Osteocyte (in vitro differentiated cells): ENCODE data around the gene PARP8. TPM values are rescaled to one million over a fixed set of nuclear protein-coding genes. Genes with fewer than 3 reads are reported as not detected.

Source experiments
- DNase-seq: peaks from one replicate; pipeline ENCODE4 v3.0.0; 2021; ENCODE audit warnings: mixed read lengths; ENCODE audit not compliant: unreplicated experiment; ENCODE audit errors: extremely low spot score
- H3K27ac Mint-ChIP-seq: one replicate; pipeline ENCODE4 v1.8.0; 2021; ENCODE audit warnings: mild to moderate bottlenecking, mixed read lengths; ENCODE audit not compliant: unreplicated experiment
- H3K27me3 Mint-ChIP-seq: one replicate; pipeline ENCODE4 v1.8.0; 2021; ENCODE audit warnings: mixed read lengths; ENCODE audit not compliant: unreplicated experiment
- H3K36me3 Mint-ChIP-seq: one replicate; pipeline ENCODE4 v1.8.0; 2021; ENCODE audit warnings: mixed read lengths; ENCODE audit not compliant: unreplicated experiment
- H3K4me1 Mint-ChIP-seq: one replicate; pipeline ENCODE4 v1.8.0; 2021; ENCODE audit warnings: mixed read lengths; ENCODE audit not compliant: unreplicated experiment
- H3K4me3 Mint-ChIP-seq: one replicate; pipeline ENCODE4 v1.8.0; 2021; ENCODE audit warnings: mild to moderate bottlenecking, moderate library complexity, mixed read lengths; ENCODE audit not compliant: unreplicated experiment
- H3K9me3 Mint-ChIP-seq: one replicate; pipeline ENCODE4 v1.8.0; 2021; ENCODE audit warnings: mixed read lengths; ENCODE audit not compliant: unreplicated experiment
- CTCF ChIP-seq: fragments of 200-600 bp; sonication (generic); IDR thresholded peaks from 2 replicates; pipeline ENCODE4 v1.5.0; 2021; ENCODE audit warnings: antibody characterized with exemption, mild to moderate bottlenecking, moderate library complexity
- total RNA-seq: library from RNA; stranded (reverse); gene quantifications from 2 replicates; pipeline ENCODE4 v1.2.1, GENCODE V29; 2021

PARP8 gene
- total RNA-seq, 1 donor from 2014 or later: 23.9 TPM

GRCh38 chr5:50786073-50786472, 119.6 kb downstream of the PARP8 start:
- Mint-ChIP-seq H3K4me1 (no peaks in the 10 kb centered on the region), H3K4me3 (no peak overlapping the region), H3K9me3 (no peaks in the 10 kb centered on the region), H3K27ac (no peak overlapping the region), H3K36me3 (peaks cover 20% of the 10 kb centered on the region), H3K27me3 (no peaks in the 10 kb centered on the region)
- no peak for DNase-seq
- TF ChIP-seq CTCF: no peak

GRCh38 chr5:50791813-50792212, 125.4 kb downstream of the PARP8 start:
- no peaks in the 10 kb centered on the region for H3K9me3 Mint-ChIP-seq

GRCh38 chr5:50792843-50793242, 126.4 kb downstream of the PARP8 start:
- TF ChIP-seq CTCF: no peak
- no peak overlapping the region for H3K27ac Mint-ChIP-seq
- no peak for DNase-seq
- H3K36me3 Mint-ChIP-seq: peaks cover 26% of the 10 kb centered on the region
- H3K4me1 Mint-ChIP-seq: no peaks in the 10 kb centered on the region
- H3K9me3 Mint-ChIP-seq: no peaks in the 10 kb centered on the region
- no peak overlapping the region for H3K4me3 Mint-ChIP-seq
- no peaks in the 10 kb centered on the region for H3K27me3 Mint-ChIP-seq

More at GRCh38 chr5:50791813-50792212, 125.4 kb downstream of the PARP8 start:
- H3K4me3 Mint-ChIP-seq: no peak overlapping the region
- no peak for DNase-seq
- H3K4me1 Mint-ChIP-seq: no peaks in the 10 kb centered on the region
- no peak for TF ChIP-seq CTCF
- no peaks in the 10 kb centered on the region for H3K27me3 Mint-ChIP-seq
- H3K27ac Mint-ChIP-seq: no peak overlapping the region
- peaks cover 24% of the 10 kb centered on the region for H3K36me3 Mint-ChIP-seq

GRCh38 chr5:50794812-50795211, 128.4 kb downstream of the PARP8 start:
- Mint-ChIP-seq H3K9me3 (no peaks in the 10 kb centered on the region), H3K27ac (no peak overlapping the region)

GRCh38 chr5:50798002-50798401, 131.6 kb downstream of the PARP8 start:
- Mint-ChIP-seq H3K36me3 (peaks cover 31% of the 10 kb centered on the region), H3K27ac (no peak overlapping the region), H3K27me3 (no peaks in the 10 kb centered on the region), H3K9me3 (peaks cover 10% of the 10 kb centered on the region), H3K4me3 (no peak overlapping the region), H3K4me1 (no peaks in the 10 kb centered on the region)
- no peak for TF ChIP-seq CTCF
- DNase-seq: no peak

More at GRCh38 chr5:50794812-50795211, 128.4 kb downstream of the PARP8 start:
- Mint-ChIP-seq H3K4me1 (no peaks in the 10 kb centered on the region), H3K4me3 (no peak overlapping the region), H3K27me3 (no peaks in the 10 kb centered on the region), H3K36me3 (peaks cover 33% of the 10 kb centered on the region)
- no peak for DNase-seq
- no peak for TF ChIP-seq CTCF
